ENCODE data around the gene CRLF3. TPM values are rescaled to one million over a fixed set of nuclear protein-coding genes. Genes with fewer than 3 reads are reported as not detected.
A peak's percentile ranks its signal among the peaks of the same experiment; 100 is the strongest.
"Not testable (repeated sequence)": the region's sequence is repeated elsewhere in the genome, so short reads cannot be mapped to it uniquely, and the experiment has no call there.

The CRLF3 gene, protein sequence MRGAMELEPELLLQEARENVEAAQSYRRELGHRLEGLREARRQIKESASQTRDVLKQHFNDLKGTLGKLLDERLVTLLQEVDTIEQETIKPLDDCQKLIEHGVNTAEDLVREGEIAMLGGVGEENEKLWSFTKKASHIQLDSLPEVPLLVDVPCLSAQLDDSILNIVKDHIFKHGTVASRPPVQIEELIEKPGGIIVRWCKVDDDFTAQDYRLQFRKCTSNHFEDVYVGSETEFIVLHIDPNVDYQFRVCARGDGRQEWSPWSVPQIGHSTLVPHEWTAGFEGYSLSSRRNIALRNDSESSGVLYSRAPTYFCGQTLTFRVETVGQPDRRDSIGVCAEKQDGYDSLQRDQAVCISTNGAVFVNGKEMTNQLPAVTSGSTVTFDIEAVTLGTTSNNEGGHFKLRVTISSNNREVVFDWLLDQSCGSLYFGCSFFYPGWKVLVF
- total RNA-seq, result 18.1 TPM

DNA sequence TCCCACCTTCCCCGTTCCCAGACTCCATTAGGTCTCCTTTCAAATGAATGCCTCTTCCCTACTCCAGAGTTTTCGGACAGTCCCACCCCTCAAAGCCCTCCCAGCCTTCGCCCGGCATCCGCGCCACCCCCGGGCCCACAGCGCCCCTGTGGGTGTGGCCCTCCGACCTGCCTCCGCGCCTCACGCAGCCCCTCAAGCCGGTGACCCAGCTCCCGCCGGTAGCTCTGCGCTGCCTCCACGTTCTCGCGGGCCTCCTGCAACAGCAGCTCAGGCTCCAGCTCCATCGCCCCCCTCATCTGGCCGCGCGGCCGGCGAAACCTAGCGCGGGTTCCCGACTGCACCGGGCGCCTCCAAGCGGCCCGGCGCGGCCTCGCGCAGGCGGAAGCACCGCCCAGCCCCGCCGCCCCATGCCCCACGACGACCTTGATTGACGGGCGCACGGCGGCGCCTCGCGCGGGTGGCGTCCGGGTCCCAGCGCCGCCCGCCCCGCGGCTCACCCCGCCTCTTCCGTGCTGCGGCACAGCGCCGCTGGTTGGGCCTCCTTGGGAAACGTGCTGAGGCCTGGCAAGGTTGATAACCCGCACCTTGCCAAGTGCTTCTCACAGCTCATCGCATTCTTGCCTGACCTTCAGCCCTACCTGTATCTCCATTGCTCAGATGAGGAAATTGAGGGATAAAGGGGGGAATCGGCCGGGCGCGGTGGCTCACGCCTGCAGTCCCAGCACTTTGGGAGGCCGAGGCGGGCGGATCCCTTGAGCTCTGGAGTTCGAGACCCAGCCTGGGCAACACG, at the start of gene CRLF3:
CRLF3 (minus strand) TSS at position 337 of the 790 bp plus-strand sequence; CDS start at position 296, 41 bp downstream.
- DNase-seq, result peak; percentile 88

DNA sequence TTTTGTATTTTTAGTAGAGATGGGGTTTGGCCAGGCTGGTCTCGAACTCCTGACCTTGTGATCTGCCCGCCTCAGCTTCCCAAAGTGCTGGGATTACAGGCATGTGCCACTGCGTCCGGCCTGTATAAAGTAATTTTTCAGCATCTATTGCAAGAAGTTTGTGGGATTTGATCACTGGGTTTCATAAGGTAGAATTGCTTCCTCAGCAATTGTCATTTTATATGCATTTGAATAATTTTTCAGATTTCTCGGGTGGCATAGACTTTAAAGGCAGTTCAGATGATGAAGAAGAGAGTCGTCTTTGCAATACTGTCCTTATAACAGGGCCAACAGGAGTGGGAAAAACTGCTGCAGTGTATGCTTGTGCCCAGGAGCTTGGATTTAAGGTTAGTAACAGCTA, 44.5 kb upstream of the CRLF3 start:
- DNase-seq, result no peak

GRCh38 chr17:30864636-30865035, 40.1 kb upstream of the CRLF3 start:
- DNase-seq, result no peak

DNA sequence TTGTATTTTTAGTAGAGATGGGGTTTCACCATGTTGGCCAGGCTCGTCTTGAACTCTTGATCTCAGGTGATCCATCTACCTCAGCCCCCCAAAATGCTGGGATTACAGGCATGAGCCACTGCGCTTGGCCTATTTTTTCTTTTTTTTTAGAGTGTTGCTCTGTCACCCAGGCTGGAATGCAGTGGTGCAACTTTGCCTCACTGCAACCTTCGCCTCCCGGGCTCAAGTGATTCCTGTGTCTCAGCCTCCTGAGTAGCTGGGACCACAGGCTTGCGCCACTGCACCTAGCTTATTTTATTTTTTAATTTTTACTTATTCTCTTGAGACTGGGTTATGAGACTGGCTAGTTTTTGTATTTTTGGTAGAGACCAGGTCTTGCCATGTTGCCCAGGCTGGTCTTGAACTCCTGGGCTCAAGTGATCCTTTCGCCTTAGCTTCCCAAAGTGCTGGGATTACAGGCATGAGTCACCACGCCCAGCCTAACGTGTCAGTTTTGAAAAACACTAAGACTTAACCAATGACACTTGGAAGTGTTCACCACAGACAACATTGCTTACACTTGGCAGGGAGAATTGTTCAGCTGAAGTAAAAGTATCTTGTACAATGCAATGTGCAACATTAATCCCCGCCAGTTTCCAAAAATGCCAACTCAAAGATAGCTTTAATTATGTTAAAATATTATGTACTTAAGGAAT, 34.2 kb upstream of the CRLF3 start:
- no peak for DNase-seq

DNA sequence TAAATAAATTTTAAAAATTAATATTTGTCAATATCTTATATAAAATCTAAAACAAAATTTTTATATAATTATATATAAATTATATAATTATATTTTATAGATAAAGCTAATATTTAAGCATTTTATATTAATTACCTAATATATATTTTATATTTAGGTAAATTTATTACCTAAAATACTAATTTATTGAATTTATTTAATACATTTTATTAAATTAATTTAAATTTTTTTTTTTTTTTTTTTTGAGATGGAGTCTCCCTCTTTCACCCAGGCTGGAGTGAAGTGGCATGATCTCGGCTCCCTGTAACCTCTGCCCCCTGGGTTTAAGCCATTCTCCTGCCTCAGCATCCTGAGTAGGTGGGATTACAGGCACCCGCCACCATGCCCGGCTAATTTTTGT, 29.7 kb upstream of the CRLF3 start:
- DNase-seq, result no peak

GRCh38 chr17:30848021-30848420, 23.5 kb upstream of the CRLF3 start:
- no peak for DNase-seq

GRCh38 chr17:30840771-30841170, 16.3 kb upstream of the CRLF3 start:
- DNase-seq, result no peak

GRCh38 chr17:30838202-30838807, 13.8 kb upstream of the CRLF3 start:
- DNase-seq, result no peak

- DNase-seq, result no peak
Measured at GRCh38 chr17:30832438-30833124, 8.1 kb upstream of the CRLF3 start.

- DNase-seq, result peak; percentile 85
Measured at GRCh38 chr17:30831663-30832437, 7.4 kb upstream of the CRLF3 start, which contains the start of gene ATAD5. ATAD5 (plus strand) TSS chr17:30831966; CDS start chr17:30832348, 382 bp downstream.

DNA sequence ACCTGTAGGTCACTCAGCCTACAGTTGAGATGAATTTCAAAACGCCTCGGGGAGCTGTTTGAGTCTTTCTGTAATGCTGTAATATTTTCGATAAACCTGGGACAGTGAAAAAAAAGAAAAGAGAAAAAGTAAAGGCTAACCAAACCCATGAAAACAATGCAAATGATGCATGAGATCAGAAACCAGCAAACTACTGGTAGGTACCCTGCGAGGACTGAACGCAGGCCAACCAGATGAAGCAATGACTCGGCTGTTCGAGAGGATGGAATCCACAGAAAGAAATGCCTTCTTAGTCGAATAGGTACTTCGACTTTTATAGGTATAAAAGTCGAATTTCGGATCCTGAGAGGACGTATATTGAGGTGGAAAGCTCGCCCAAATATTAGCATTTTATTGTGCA, 6.8 kb upstream of the CRLF3 start:
- DNase-seq, result no peak

GRCh38 chr17:30829022-30829421, 4.5 kb upstream of the CRLF3 start:
- DNase-seq, result no peak

DNA sequence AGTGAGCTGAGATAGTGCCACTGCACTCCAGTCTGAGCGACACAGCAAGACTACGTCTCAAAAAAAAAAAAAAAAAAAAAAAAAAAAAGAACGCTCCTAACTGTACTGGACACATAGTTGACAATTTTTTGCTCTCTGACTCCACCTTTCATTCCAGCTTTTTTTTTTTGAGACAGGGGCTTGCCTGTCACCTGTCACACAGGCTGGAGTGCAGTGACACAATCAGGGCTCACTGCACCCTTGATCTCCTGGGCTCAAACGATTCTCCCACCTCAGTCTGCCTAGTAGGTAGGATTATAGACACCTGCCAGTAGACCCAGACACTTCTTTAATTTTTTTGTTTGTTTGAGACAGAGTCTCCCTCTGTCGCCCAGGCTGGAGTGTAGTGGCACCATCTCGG, 2.6 kb upstream of the CRLF3 start:
- no peak for DNase-seq

- DNase-seq, result no peak
Measured at GRCh38 chr17:30824002-30824355, 513 bp downstream of the CRLF3 start.

GRCh38 chr17:30823421-30823820, 1.1 kb downstream of the CRLF3 start:
- no peak for DNase-seq

- not testable (repeated sequence) for DNase-seq
Measured at GRCh38 chr17:30822919-30823318, 1.6 kb downstream of the CRLF3 start.

DNA sequence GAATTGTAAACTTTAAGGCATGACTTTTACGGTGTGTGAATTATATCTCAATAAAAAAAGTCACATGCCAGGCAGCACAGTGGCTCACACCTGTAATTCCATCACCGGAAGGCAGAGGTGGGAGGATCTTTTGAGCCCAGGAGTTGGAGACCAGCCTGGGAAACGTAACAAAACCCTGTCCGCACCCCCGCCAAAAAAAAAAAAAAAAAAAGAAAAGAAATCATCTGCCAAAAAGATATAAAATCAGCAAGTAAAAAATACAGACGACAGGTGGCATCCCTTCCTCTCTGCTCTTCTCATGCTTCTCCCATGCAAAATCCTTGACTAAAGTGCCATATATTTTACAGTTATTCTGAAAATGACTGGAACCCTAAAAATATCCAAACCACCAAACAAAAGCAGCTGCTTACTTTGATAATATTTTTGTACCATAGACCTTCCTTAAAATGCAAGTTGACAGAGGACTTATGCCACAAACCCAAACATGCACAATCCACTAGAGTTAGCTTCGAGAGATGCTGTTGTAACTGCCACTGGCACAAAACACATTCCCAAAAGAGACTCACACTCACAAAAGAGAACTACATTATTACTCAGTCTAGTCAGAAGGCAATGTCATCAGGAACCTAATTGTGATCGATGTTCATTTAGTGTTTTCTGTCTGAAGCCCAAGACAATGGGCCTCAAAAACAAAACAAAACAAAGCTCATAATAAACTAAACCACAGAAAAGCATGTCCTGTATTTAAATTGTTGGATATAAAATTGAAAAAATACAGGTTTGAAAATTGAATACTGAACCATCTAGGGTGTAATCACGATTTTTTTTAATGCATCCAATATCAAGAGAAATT, 2.4 kb downstream of the CRLF3 start:
- DNase-seq, result no peak

- DNase-seq, result no peak
Measured at GRCh38 chr17:30819971-30820705, 4.4 kb downstream of the CRLF3 start.

GRCh38 chr17:30816165-30816564, 8.3 kb downstream of the CRLF3 start:
- DNase-seq, result no peak

Data from occipital lobe (tissue), 2 donors.